WTC11 (cell line): ENCODE results near the gene CD2BP2.

Experiments
- CREB1 ChIP-seq: sonication (generic); formaldehyde crosslinking; IDR thresholded peaks from 2 replicates; pipeline ENCODE4 v1.8.0; 2023; ENCODE audit warnings: mild to moderate bottlenecking, missing genetic modification reagents
- HMGA2 ChIP-seq: fragments of 250-450 bp; sonication (Bioruptor Pico); IDR thresholded peaks from 2 replicates; pipeline ENCODE4 v1.4.0; 2021; ENCODE audit warnings: mild to moderate bottlenecking, moderate library complexity
- TF ChIP-seq, protein P1 (sequence below): sonication (generic); formaldehyde crosslinking; IDR thresholded peaks from 2 replicates; pipeline ENCODE4 v1.8.1; 2023; ENCODE audit warnings: mild to moderate bottlenecking, missing genetic modification reagents, moderate library complexity

DNA sequence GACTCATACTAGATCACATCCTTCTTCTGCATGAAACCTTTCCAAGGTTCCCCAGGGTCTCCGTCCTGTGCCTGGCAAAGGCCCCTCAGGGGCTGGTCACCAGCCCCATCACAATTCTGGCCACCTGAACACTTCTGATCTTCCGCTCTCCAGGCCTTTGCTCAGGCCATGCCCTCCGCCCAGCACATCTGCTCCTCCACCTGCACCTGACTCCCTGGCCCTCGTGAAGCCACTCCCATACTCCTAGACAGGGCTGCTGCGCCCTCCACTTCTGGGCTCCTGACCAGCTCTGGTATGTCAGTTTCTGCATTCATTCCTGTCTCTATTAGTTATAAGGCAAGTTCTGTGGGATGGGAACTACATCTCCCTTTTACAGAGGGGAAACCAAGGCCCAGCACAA lies 17.6 kb upstream of the CD2BP2 start:
- TF ChIP-seq, protein P1, sequence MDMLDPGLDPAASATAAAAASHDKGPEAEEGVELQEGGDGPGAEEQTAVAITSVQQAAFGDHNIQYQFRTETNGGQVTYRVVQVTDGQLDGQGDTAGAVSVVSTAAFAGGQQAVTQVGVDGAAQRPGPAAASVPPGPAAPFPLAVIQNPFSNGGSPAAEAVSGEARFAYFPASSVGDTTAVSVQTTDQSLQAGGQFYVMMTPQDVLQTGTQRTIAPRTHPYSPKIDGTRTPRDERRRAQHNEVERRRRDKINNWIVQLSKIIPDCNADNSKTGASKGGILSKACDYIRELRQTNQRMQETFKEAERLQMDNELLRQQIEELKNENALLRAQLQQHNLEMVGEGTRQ (CRISPR knock-in tag), result no peak
- TF ChIP-seq CREB1 (no peak), HMGA2 (CRISPR knock-in tag) (no peak)
